HL-60 (cell line): Measurements from ENCODE around the gene USP5.
"Not testable (repeated sequence)": the region's sequence is repeated elsewhere in the genome, so short reads cannot be mapped to it uniquely, and the experiment has no call there.

Experiments
- DNase-seq, 2 experiments: peaks; one replicate each; pipeline ENCODE4 v3.0.0-alpha.2; 2010 to 2020; ENCODE audit warnings: low read depth in 1 of 2, low spot score in 1 of 2
- H3K27ac ChIP-seq: fragments of 250-450 bp; sonication (Bioruptor Pico); replicated peaks from 2 replicates; pipeline ENCODE4 v1.5.1; 2020; ENCODE audit warnings: mild to moderate bottlenecking, moderate library complexity
- H3K27me3 ChIP-seq: fragments of 250-450 bp; sonication (Bioruptor Pico); 2 replicates; pipeline ENCODE4 v1.5.1; 2021; ENCODE audit warnings: mild to moderate bottlenecking, moderate library complexity; ENCODE audit not compliant: insufficient read depth, poor library complexity, severe bottlenecking
- H3K4me3 ChIP-seq: replicated peaks from 2 replicates; pipeline ENCODE4 v1.5.1; 2011; ENCODE audit warnings: mild to moderate bottlenecking, control low read depth, low read length; ENCODE audit not compliant: insufficient read depth
- CTCF ChIP-seq: IDR thresholded peaks from one replicate; pipeline ENCODE4 v1.5.1; 2011; ENCODE audit warnings: low read length, control low read depth, inconsistent platforms; ENCODE audit not compliant: insufficient read depth
- GABPA ChIP-seq: IDR thresholded peaks from 2 replicates; pipeline ENCODE4 v1.6.1; 2012; ENCODE audit warnings: low read depth
- POLR2AphosphoS5 ChIP-seq: IDR thresholded peaks from 2 replicates; pipeline ENCODE4 v1.6.1; 2012; ENCODE audit warnings: low read depth
- REST ChIP-seq: IDR thresholded peaks from 2 replicates; pipeline ENCODE4 v1.6.1; 2012; ENCODE audit warnings: low read depth; ENCODE audit not compliant: insufficient replicate concordance
- SPI1 ChIP-seq: IDR thresholded peaks from 2 replicates; pipeline ENCODE4 v1.6.1; 2012; ENCODE audit warnings: low read depth, mild to moderate bottlenecking, borderline replicate concordance

The USP5 gene

DNA sequence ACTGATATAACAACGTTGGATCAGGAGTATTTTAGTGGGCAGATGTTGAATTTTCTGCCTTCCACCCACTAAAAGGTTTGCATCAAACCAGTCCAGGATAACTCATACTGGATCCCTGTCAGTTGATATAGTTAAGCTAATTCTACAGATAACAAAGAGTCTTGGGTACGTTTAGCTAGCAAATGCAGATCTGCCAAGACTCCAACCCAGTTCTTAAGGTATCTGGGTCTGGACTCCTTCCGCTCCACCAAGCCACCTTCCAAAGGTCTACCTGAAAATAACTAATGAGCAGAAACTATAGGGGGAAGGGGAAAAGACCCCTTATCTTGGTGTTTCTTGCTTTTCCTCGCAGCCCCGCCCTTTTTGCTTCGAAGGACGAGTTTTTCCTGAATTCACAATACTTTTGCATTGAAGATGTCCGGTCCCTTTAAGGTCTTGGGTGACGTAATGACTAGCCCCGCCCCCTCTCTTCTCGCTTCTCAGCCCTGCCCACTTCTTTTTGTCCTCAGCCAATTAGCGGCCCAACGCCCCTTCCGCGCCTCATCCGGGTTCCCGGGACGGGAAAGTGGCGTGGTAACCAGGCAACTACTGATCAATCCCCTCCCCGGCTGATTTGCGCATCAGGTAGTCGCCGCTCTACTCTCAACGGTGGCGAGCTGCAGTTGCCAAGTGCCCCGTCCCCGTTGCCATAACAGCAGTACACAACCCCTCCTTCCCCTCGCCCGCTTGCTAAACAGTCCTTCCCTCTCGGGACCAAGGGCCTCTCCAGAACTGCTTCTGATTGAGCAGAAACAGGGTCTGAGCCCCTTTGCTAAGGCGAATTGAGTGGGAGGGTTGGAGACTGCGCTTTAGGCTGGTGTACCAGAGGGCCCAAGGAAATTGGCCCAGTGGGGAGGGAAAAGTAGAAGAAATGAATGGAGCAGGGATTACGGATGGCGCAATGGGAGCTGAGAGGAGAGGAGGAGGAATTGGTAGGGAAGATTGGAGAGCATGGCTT is 52.6 kb downstream of the USP5 start, which contains the start of gene LRRC23:
LRRC23 (plus strand) TSS at position 543 of the 997 bp plus-strand sequence. CDS start 812 bp downstream, outside the sequence.
- Histone ChIP-seq H3K4me3 (peak within 1 kb of the TSS; percentile 81), H3K27me3 (no peaks in the 10 kb centered on the region), H3K27ac (peak within 1 kb of the TSS; percentile 83)
- DNase-seq, result peak; percentile 90 to 97
- no peak for TF ChIP-seq POLR2AphosphoS5

DNA sequence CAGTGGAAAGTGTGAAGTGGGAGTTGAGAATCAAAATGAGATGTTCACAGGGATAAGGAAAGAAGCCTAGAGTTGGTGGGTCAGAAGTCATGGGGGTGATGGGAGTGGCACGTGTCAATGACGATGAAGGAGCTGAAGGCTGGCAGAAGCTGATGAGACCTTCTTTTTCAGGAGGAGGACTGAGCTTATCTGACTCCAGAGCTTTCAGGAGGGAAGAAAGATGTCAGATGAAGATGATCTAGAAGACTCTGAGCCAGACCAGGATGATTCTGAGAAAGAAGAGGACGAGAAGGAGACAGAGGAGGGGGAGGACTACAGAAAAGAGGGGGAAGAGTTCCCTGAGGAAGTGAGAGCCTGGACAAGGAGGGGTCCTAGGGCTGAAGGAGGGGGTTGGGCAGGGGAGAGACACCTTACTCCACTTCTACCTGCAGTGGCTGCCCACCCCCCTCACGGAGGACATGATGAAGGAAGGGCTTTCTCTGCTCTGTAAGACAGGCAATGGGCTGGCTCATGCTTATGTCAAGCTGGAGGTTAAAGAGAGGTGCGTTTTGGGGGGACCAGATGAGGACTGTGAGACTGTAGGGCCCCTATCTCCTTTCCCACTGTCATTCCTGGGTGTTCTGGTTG is 53.6 kb downstream of the USP5 start:
- H3K27ac ChIP-seq, result no peak overlapping the region; the same call in 1 of the 2 replicates
- TF ChIP-seq CTCF (no peak), POLR2AphosphoS5 (no peak), GABPA (no peak)

DNA sequence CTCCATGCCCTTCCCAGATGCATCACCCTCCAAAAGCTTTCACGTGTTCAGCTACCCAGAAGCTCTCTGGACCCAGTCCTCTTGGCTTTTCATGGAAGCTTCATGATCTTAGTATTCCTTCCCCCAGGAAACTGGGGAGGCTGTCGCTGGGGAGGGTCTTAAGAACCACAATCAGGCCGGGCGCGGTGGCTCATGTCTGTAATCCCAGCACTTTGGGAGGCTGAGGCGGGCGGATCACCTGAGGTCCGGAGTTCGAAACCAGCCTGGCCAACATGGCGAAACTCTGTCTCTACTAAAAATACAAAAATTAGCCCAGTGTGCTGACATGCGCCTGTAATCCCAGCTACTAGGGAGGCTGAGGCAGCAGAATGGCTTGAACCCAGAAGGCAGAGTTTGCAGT is 56.2 kb downstream of the USP5 start:
- DNase-seq, H3K27ac ChIP-seq, H3K27me3 ChIP-seq, H3K4me3 ChIP-seq: not testable (repeated sequence)

More for the DNA sequence above, 53.6 kb downstream of the USP5 start:
- Histone ChIP-seq H3K27me3 (no peaks in the 10 kb centered on the region), H3K4me3 (no peak overlapping the region; the same call in 1 of the 2 replicates)
- no peak for DNase-seq

DNA sequence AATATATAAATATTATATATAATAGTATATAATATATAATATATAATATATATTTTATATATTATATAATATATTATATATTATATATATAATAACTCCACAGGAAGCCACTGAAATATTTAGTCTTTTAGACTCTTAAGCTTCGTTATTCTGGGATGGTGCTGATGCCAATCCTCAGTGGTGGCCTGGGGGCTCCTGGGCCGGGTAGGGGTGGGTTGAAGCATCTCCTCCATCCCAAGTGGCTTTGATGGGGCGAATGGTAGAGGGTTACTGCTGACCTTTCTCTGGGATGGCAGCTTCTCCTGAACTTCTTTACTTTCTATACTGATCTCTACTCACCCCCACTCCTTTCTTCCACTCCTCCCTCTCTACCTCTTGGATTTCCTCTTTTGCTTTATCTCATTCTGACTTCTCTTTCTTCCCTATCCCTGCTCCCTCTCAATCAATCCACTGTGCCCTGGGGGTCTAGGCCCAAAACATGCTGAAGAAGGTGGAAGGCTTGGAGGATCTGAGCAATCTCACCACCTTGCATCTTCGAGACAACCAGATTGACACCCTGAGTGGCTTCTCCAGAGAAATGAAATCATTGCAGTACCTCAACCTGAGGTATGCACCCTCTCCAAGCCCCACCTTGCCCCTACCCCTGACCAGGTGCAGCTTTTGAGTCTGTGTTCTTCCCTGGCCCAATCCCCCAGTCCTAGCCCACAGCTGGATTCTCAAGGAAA is 57.6 kb downstream of the USP5 start:
- Histone ChIP-seq H3K27ac (no peak overlapping the region), H3K27me3 (peaks cover 9% of the 10 kb centered on the region), H3K4me3 (no peak overlapping the region)
- DNase-seq, result no peak
- no peak for TF ChIP-seq SPI1
- TF ChIP-seq REST, result no peak
- TF ChIP-seq CTCF, result no peak
- TF ChIP-seq POLR2AphosphoS5, result no peak
- TF ChIP-seq GABPA, result no peak

- Histone ChIP-seq H3K27ac (no peak overlapping the region), H3K27me3 (peaks cover 20% of the 10 kb centered on the region)
- no peak for DNase-seq
Measured at GRCh38 chr12:6912164-6912935, 60.4 kb downstream of the USP5 start.

More at GRCh38 chr12:6912164-6912935, 60.4 kb downstream of the USP5 start:
- H3K4me3 ChIP-seq, result no peak overlapping the region
- no peak for TF ChIP-seq GABPA
- TF ChIP-seq POLR2AphosphoS5, result no peak
- no peak for TF ChIP-seq SPI1
- no peak for TF ChIP-seq REST
